HL-60/S4 (cell line): ENCODE results near the gene GPR143.
"Not testable (repeated sequence)": the region's sequence is repeated elsewhere in the genome, so short reads cannot be mapped to it uniquely, and the experiment has no call there.

ENCODE experiments used
- in situ Hi-C: fragments of 300-500 bp; cut with MboI; formaldehyde crosslinking; loops from 2 replicates; pipeline ENCODE4 v1.14.3; 2022; ENCODE audit warnings: low sequenced_read_pairs

GPR143 gene

DNA sequence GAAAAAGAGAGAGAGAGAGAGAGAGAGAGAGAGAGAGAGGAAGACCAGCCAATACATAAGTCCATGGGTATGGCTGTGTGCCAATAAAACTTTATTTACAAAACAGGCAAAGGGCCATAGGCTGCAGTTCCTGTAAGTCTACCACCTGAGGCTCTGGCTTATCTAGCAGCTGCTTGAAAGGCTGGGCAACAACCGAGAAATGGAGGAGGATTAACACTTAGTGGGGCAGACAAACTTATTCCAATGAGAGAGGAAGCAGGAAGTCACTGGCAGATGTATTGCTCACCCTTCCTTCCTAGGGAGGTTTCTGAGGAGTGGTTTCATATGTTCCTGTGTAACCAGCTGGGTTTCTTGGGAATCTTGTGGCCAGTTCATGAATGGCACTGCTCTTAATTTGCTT, 4.7 kb upstream of the GPR143 start:
- in situ Hi-C loops, result no loop called here

DNA sequence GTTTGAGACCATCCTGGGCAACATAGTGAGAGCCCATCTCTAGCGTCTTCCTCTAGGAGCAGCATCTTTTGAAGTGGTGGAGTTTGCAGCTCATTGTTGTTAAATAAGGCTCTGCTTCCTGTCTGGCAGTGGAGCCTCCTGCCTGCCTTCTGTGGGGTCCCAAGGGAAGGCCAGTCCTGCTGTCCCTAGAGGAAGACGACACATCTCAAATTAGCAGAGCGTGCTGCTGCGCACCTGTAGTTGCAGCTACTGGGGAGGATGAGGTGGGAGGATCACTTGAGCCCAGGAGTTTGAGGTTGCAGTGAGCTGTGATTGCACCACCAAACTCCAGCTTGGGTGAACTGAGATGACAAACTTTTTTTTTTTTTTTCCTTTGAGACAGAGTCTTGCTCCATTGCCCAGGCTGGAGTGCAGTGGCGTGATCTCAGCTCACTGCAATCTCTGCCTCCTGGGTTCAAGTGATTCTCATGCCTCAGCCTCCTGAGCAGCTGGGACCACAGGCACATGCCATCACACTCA, 2.7 kb upstream of the GPR143 start:
- in situ Hi-C loops, result not testable (repeated sequence)

DNA sequence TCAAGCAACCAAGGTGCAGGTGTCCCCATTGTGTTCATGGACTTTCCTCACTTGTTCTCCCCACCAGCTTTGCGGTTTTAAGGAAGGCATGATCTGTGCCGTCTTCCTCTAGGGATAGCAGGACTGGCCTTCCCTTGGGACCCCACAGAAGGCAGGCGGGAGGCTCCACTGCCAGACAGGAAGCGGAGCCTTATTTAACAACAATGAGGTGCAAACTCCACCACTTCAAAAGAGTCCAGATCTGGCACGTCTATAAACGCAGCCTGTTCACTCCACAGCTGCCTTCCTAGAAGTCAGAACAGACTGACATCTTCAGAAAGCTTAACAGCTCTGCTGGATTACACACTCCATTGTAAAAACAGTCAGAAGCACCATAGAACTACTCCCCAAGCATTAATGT, 1.7 kb upstream of the GPR143 start:
- in situ Hi-C loops, result no loop called here

DNA sequence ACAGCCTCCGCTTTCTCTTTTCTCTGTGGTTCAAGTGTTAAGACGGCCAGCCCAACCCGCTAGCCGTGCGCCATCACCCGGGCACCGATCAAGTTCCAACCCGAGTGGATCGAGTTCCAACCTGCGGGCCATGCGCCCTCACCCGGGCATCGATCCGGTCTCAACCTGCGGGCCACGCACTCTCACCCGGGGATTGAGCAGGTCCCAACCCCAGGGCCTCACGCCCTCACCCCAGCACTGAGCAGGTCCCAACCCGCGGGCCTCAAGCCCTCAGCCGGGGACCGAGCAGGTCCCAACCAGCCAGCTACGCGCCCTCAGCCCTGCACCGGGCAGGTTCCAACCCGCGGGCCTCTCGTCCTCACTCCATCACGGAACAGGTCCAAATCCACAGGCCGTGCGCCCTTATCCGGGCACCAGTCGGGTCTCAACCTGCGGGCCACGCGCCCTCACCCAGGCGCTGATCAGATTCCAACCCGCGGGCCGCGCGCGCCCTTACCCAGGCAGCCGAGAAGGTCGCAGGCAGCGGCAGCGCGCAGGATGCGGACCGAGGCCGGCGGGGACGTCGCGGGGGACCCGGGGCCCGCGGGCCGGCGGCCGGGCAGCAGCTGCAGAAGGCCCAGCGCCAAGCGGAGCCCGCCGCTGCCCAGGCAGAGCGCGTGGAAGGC, 443 bp downstream of the GPR143 start:
- in situ Hi-C loops, result no loop called here

DNA sequence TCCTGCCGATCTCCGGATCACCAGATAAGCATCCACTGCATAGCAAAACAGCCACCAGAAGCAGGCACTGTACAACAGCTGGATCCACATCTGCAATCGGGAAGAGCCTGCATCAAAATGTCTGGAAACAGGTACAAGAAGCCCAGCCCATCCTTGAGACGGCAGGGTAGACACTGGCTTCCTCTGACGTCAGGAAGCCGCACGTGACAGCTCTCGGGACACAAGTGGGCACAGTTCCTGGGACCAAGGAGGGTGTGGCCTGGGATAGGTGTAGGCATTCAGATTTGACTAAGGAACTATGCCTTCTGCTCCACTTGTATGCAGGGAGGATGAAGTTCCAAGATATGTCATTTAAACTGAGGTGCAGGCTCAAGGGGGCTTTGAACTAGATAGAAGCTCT, 6.3 kb downstream of the GPR143 start:
- in situ Hi-C loops, result no loop called here

DNA sequence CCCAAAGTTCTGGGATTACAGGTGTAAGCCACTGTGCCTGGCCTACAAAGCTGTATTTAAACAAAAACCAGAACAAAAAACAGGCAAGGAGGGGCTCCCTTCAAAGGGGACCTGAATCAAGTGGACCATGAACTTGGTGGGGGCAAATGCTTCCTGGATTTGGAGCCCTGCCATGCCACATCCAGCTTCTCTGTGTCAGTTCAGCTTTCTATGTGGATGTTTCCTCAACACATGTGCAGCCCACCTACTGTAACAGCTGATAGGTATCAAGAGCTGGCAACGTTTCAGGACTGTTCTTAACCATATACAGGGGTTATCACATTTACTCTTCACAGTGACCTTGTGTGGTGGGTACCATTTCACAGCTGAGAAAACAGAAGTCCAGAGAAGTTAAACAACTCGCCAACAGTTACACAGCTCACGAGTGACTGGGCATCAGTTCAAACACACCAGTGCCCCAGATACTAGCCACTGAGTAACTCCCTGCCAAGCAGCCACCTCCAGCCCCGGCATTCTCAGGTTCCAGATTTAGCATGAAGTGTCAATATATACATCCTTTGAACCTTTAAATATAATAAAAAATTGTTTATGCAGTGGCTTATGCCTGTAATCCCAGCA, 7.5 kb downstream of the GPR143 start:
- in situ Hi-C loops, result no loop called here

DNA sequence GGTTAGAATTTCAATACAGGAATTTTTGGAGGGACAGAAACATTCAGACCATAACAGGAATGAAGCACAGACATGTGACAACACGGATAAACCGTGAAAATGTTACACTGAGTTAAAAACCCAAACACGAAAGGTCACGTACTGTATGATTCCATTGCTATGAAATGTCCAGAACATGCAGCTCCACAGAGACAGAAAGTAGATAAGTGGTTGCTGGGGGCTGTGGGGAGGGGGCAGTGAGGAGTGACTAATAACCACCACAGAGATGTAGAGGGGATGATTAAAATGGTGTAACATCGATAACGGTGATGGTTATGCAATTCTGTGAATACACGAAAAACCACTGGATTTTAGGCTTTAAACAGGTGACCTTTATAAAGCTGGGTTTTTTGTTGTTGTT, 8.3 kb downstream of the GPR143 start:
- in situ Hi-C loops, result no loop called here

DNA sequence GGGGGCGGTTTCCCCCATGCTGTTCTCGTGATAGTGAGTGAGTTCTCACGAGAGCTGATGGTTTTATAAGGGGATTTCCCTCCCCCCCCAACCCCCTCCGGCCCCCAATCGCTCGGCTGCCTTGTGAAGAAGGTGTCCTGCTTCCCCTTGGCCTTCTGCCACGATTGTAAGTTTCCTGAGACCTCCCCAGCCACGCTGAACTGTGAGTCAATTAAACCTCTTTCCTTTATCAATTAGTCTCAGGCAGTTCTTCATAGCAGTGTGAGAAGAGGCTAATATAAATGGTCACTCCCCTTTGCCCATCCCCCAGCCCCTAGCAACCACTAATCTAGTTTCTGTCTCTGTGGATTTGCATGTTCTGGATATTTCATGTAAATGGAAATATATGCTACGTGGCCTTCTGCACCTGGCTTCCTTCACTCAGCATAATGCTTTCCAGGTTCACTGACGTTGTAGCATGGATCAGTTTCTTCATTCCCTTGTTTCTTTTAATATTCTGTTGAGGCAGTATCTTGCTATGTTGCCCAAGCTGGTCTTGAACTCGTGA, 16.4 kb downstream of the GPR143 start:
- in situ Hi-C loops, result no loop called here

DNA sequence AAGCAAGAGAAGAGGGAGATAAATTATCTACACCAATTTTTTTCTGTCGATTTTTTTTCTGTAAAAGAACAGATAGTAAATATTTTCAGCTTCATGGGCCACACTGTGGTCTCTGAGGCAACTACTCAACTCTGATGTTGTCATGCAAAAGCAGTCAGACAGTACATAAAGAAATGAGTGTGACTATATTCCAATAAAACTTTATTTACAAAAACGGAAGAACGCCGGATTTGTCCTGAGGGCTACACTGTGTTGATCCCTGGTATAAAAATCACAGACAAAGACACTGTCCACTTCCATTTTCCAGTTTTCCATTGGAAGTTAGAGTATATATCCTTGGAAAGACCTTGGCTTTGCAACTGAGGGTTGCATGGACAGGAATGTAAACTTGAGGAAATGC, 18.0 kb downstream of the GPR143 start:
- in situ Hi-C loops, result no loop called here

DNA sequence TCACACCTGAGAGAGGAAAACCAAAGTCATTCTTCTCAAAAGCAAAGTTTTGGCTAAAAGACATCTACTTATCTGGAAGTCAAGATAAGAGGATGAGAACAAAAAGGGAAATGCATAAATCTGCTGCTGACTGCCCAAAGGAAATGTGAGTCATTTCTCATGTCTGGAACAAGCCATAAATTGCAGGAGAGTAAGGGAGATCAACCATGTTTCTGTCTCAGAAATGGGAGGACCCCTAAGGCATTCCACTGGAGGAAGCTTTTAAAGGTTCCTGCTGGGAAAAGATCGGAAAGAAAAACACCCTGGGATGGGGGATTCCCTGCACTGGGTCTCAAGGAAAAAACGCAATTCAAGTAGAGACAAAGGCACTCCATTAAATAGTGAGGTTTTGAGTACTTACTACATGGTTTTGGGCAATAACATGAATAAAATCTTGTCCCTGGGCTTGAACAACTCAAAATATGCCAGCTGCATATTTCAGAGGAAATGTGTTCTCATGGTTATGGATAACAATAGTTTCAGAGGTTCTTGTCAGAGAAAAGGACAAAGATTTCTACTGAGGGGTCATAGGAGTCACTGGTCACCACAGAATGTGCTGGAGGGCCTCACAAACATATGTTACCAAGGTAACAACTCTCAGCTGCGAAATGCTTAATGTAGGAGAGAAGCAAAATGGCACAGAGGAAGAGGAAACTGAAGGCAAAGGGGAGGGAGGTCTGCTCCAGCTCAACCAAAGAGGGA, 19.3 kb downstream of the GPR143 start:
- in situ Hi-C loops, result no loop called here

DNA sequence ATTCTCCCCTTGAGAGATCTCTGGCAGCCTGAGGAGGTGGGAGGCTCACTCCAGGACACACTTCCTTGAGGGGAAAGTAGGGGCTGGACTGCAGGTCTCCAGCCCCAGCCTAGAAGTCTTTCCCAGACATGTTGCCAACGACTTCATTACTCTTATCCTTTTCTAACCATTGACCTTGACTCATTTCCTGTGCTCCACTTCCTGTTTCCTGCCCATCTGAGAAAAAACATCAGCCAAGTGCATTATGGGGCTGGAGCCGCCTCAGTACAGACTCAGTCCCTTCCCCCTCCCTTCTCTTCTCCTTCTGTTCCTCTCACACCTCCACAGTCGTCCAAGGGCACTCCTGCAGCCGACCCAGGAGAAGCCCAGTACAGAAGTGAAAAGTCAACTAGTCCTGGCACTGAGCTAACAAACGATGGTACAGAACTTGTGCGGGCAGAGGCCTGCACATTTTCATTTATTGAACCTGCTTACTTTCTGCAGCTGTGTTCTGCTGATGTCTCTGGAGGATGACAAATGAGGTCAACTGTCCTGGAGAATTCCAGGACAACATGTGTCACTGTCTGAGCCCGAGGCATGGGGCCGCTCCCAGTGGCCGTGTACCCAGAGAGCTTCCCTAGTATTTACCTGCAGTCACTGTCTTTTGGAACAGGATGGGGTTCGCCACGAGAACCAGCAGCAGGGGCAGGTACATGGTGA, 20.1 kb downstream of the GPR143 start:
- in situ Hi-C loops, result no loop called here

DNA sequence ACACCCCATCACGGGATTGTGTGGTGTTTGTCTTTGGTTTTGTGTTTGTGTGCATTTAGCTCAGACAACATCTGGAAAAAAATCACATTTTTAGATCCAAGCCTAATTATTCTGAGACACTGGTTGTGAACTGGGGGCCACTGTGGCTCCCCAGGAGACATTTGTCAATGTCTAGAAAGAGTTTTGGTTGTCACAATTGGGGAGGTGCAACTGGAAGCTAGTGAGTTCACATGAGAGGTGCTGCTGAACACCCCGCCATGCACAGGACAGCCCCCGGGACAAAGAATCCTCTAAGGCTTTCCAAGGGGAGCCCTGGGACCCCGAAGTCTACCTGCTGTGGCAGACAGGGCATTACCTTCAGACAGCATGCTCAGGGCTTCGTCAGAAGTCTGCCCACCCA, 26.5 kb downstream of the GPR143 start:
- in situ Hi-C loops, result no loop called here

DNA sequence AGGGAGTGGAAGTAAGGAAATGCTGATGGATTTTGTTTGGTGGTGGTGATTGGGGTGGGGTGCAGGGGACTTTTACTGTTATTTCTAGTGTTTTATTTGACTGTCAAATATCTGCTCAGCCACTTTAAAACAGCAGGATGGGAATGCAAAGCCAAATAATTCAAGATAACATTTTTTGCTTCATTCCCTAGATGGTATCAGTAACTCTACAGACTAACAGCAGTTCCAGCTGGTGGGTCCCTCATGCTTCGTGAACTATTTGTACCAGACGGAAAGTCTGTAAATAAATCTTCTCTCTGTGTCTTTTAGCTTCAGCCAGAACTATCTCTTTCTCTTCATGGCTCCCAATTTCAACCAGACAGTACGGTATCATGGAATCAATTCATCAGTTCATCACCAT, 27.5 kb downstream of the GPR143 start:
- in situ Hi-C loops, result no loop called here

DNA sequence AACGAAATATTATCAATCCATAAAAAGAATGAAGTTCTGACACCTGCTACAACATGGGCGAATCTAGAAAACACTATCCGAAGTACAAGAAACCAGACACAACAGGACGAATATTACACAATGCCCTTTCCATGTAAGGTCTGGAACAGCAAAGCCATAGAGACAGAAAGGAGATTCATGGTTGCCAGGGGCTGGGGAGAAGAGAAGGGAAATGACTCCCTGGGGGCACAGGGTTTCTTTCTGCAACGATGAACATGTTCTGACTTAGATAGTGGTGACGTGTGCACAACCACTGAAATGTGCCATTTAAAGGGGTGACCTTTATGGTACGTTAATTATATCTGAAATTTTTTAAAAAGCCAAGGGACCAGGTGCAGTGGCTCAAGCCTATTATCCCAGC, 28.3 kb downstream of the GPR143 start:
- in situ Hi-C loops, result no loop called here

DNA sequence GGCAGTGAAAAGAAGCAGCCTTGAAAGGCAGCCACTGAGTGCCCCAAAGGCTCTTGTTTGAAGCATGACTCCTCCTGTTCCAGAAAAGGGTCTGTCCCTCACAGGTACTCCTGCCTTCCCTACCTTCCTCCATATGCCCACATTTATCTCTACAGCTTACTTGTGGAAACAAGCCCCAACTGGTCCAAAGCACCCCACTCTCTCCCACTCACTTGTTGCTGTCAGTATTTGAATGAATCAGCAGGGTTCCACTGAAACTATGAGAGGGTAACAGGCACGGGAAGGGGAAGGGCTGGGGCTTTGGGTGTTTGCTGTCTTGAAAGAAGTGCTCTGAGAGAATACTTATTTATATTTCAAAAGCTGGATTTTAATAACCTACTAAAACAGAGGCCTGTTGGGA, 34.9 kb downstream of the GPR143 start:
- in situ Hi-C loops, result no loop called here

DNA sequence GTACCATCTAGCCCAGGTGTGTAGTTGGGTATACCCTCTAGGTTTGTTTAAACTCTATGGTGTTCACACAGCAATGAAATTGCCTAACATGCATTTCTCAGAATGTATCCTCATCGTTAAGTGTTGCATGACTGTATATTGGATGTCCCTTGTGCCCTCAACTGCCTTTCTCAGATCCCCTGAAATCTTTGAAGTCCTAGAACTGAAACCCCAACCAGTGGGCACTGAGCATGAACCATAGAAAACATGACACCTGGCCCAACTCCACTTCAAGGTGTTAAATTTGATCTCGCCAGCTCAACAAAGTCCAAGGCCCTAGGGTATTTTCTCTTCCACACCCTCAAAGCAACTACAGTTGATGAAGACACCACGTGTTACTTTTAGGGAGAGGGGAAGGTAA, 35.6 kb downstream of the GPR143 start:
- in situ Hi-C loops, result no loop called here

DNA sequence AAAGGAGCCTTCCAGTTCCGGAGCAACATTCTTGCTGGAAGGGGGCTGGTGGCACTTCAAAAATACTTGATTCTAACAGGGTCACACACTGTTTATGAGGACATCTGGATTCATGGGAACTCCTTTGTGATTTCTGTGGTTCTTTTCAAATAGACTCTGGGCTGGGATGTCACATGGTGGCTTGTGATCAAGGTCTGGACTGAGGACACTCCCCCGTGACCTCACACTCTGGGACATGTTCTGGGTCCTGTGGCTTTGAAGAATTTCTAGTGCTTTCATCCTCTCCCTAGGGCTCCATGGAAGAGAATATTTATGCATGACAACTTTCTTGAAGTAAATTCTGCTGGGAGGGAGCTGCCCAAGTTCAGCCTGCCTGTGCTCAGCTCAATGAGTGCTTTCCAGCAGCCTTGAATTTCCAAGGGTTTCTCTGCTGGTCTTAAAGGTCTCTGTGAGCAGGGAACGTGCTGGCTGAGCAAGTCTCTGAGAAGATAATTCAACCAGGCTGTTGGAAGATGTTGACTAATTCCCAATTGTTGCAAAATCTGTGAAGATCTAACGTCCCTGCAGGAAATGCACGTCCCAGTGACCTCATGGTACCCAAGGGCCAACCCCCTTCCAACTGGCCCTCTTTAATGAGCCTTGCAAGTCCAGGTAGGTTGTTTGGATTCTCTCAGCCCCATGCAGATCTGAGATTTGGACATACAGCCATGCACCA, 36.3 kb downstream of the GPR143 start:
- in situ Hi-C loops, result no loop called here

DNA sequence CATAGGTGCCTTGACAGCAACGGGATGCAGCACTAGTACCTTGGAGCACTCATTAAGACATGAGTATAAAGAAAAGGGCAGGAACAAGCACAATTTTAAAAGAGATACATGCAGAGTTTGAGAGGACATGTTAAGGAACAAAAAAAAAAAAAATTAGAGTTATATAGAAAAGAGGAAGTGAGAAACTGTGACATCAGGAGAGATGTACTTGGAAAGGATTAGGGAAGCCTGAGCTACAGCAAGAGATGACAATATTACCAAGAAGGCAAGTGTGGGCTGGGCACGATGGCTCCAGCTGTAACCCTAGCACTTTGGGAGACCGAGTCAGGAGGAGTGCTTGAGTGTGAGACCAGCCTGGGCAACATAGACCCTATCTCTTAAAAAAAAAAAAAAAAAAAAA, 37.4 kb downstream of the GPR143 start:
- in situ Hi-C loops, result no loop called here

DNA sequence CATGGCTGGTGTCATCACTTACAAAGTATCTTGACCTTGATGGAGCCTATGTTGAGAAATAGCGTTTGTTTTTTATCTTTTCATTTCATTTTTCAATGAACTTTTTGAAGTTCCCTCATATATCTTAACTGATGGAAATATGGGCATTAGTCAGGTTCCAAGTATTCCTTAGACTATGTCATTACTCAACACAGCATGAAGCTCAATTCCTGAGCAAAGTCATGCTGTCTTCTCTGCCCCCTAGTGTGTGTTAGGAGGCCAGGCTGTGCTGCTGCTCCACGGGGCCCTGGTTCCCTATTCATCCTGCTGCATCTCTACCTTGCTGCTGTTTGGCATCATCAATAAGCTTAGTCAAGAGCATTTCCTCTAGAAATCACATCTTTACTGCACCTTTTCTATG, 40.9 kb downstream of the GPR143 start:
- in situ Hi-C loops, result loop anchor here (25.0 kb wide), 2 partner anchors 762 to 912 kb away; partner anchors contain the start of gene FAM9A

DNA sequence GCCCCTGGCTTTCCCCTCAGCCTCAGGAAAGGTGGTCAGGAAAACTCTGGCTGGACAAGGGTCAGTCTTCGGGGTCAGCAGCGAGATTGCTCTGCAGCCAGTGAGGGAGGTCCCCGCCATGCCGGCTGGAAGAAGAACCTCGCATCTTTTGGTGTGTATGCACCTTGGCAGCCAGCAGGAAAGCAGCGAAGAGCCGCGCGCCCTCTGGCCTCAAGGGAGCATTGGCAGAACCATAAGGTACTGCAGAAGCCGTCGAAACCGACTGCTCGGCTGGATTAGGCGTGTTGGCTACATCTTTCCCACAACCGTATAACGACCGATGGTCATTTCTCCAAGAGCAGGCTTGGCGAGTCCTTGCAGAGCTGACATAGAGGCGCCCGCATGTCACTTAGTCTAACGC, 48.3 kb downstream of the GPR143 start:
- in situ Hi-C loops, result loop anchor here (25.0 kb wide), 2 partner anchors 755 to 905 kb away; partner anchors contain the start of gene FAM9A
